Measurements from ENCODE around the gene CLCN4. TPM values are rescaled to one million over a fixed set of nuclear protein-coding genes. Genes with fewer than 3 reads are reported as not detected.

The CLCN4 gene
- total and polyA plus RNA-seq, 10 of the 15 experiments (the other 5 are each of a cell fraction or from before 2014, with no cell fraction given): 0.90 to 6.9 (median 2.9) TPM

DNA sequence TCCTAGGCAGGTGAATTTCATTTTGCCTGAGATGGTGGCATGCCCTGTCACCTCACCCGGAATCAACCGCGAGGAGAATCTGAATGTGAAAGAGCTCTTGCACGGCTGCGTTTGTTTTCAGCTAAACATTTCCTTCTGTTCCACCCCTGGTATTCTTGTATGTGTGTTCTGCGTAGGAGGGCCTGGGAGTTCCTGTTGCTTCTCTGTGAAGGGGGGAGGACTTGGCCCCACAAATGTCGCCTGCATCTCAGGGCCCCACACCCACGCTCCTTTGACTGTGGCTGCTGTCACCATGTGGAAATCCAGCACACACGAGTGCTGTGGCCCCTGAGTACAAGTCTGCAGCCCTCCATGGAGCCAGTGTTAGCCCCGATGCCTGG, 45.8 kb upstream of the CLCN4 start:
- DNase-seq (ENCODE audit: low read depth, low spot score) (peak; percentile 59), FAIRE-seq (peak; percentile 57), ATAC-seq (peak; percentile 59)
- ChIA-PET CTCF (interaction anchor here (0.7 to 12.3 kb wide), 11 partner anchors 9 to 225 kb away, joined by 3 to 412 read pairs (median 10); no protein-coding TSS in a partner anchor), RAD21 (ENCODE audit: unreplicated experiment) (interaction anchor here (0.6 to 13.2 kb wide), 13 partner anchors 8 to 113 kb away, joined by 3 to 424 read pairs (median 4); no protein-coding TSS in a partner anchor), SMC1A (ENCODE audit: uncharacterized antibody, unreplicated experiment) (interaction anchor here (0.8 to 16.7 kb wide), 14 partner anchors 8 to 116 kb away, joined by 3 to 206 read pairs (median 6); no protein-coding TSS in a partner anchor), POLR2A (interaction anchor here (0.9 to 3.5 kb wide), 9 partner anchors 11 to 114 kb away, joined by 3 to 23 read pairs (median 6); no protein-coding TSS in a partner anchor)
- peak overlapping the region; percentile 63 for H3K9ac ChIP-seq (ENCODE audit: control insufficient read depth, insufficient read depth, low read length)
- peak overlapping the region; percentile 18; the same call in 1 of the 2 replicates for H3K4me3 ChIP-seq
- no peak overlapping the region; the same call in 1 of the 2 replicates for H2AFZ ChIP-seq (ENCODE audit: control insufficient read depth, low read depth, low read length)
- H4K20me1 ChIP-seq (ENCODE audit: control insufficient read depth, insufficient read depth): no peaks in the 10 kb centered on the region
- H3K36me3 ChIP-seq (ENCODE audit: control insufficient read depth in 2 of 2, insufficient read depth in 2 of 2, low read length in 1 of 2): no peaks in the 10 kb centered on the region; a peak in 2 of 4 replicates
- H3K27me3 ChIP-seq (replicated peaks in 1 of 2; ENCODE audit: control insufficient read depth in 2 of 2, insufficient read depth in 2 of 2, low read length in 1 of 2): no peaks in the 10 kb centered on the region; a peak in 1 of 4 replicates
- in situ Hi-C loops (cut with MboI) (loop anchor here (25.0 kb wide), 1 partner anchor 1299 kb away; the partner anchor contains the start of gene FAM9A), intact Hi-C loops (cut with micrococcal nuclease; ENCODE audit: unreplicated experiment) (loop anchor here (1.0 to 10.0 kb wide), 4 partner anchors 13 to 94 kb away; no protein-coding TSS in a partner anchor)
- BruUV-seq (replicated peaks): no TSS peak
- H3K79me2 ChIP-seq (ENCODE audit: control insufficient read depth, insufficient read depth, low read length): no peaks in the 10 kb centered on the region; the same call in 1 of the 2 replicates
- H3K4me2 ChIP-seq (ENCODE audit: control insufficient read depth, insufficient read depth): peak overlapping the region; percentile 28
- H3K9me3 ChIP-seq (replicated peaks; ENCODE audit: control insufficient read depth, insufficient read depth, low read length): no peaks in the 10 kb centered on the region
- peak overlapping the region; percentile 87 for H3K27ac ChIP-seq (ENCODE audit: control insufficient read depth, insufficient read depth)
- WGBS (ENCODE audit: insufficient coverage, insufficient replicate concordance, low lambda C conversion rate, missing lambda C conversion rate): 27% methylated on average over 10 of the region's 10 CpGs
- peaks cover 47% of the 10 kb centered on the region for H3K4me1 ChIP-seq (ENCODE audit: control insufficient read depth, insufficient read depth, low read length)
- TF ChIP-seq ESRRA (IDR thresholded peaks at IDR 0.05; ENCODE audit: low read length) (no peak), ZNF24 (IDR thresholded peaks at IDR 0.05) (no peak), RUNX3 (IDR thresholded peaks at IDR 0.05; ENCODE audit: low read length) (no peak; the same call in none of the 2 replicates), ZNF384 (IDR thresholded peaks at IDR 0.05; ENCODE audit: borderline replicate concordance, low read depth, low read length) (no peak), ASH2L (IDR thresholded peaks at IDR 0.05; ENCODE audit: borderline replicate concordance, low read depth) (no peak), BACH1 (IDR thresholded peaks at IDR 0.05; ENCODE audit: borderline replicate concordance) (no peak), BCL11A (IDR thresholded peaks at IDR 0.05; ENCODE audit: low read depth, low read length) (no peak), POLR2A (IDR thresholded peaks at IDR 0.05; ENCODE audit: low read depth, low read length) (no peak), POU2F2 (IDR thresholded peaks at IDR 0.05; ENCODE audit: borderline replicate concordance, low read depth, low read length) (no peak)
- TF ChIP-seq, protein P1, sequence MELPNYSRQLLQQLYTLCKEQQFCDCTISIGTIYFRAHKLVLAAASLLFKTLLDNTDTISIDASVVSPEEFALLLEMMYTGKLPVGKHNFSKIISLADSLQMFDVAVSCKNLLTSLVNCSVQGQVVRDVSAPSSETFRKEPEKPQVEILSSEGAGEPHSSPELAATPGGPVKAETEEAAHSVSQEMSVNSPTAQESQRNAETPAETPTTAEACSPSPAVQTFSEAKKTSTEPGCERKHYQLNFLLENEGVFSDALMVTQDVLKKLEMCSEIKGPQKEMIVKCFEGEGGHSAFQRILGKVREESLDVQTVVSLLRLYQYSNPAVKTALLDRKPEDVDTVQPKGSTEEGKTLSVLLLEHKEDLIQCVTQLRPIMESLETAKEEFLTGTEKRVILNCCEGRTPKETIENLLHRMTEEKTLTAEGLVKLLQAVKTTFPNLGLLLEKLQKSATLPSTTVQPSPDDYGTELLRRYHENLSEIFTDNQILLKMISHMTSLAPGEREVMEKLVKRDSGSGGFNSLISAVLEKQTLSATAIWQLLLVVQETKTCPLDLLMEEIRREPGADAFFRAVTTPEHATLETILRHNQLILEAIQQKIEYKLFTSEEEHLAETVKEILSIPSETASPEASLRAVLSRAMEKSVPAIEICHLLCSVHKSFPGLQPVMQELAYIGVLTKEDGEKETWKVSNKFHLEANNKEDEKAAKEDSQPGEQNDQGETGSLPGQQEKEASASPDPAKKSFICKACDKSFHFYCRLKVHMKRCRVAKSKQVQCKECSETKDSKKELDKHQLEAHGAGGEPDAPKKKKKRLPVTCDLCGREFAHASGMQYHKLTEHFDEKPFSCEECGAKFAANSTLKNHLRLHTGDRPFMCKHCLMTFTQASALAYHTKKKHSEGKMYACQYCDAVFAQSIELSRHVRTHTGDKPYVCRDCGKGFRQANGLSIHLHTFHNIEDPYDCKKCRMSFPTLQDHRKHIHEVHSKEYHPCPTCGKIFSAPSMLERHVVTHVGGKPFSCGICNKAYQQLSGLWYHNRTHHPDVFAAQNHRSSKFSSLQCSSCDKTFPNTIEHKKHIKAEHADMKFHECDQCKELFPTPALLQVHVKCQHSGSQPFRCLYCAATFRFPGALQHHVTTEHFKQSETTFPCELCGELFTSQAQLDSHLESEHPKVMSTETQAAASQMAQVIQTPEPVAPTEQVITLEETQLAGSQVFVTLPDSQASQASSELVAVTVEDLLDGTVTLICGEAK (IDR thresholded peaks at IDR 0.05; ENCODE audit: borderline replicate concordance): no peak
- TF ChIP-seq, protein P2, sequence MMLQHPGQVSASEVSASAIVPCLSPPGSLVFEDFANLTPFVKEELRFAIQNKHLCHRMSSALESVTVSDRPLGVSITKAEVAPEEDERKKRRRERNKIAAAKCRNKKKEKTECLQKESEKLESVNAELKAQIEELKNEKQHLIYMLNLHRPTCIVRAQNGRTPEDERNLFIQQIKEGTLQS (IDR thresholded peaks at IDR 0.05; ENCODE audit: borderline replicate concordance, extremely low read depth, low read depth, low read length): no peak
- TF ChIP-seq, protein P3, sequence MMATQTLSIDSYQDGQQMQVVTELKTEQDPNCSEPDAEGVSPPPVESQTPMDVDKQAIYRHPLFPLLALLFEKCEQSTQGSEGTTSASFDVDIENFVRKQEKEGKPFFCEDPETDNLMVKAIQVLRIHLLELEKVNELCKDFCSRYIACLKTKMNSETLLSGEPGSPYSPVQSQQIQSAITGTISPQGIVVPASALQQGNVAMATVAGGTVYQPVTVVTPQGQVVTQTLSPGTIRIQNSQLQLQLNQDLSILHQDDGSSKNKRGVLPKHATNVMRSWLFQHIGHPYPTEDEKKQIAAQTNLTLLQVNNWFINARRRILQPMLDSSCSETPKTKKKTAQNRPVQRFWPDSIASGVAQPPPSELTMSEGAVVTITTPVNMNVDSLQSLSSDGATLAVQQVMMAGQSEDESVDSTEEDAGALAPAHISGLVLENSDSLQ (IDR thresholded peaks at IDR 0.05): no peak
- TF ChIP-seq, protein P4, sequence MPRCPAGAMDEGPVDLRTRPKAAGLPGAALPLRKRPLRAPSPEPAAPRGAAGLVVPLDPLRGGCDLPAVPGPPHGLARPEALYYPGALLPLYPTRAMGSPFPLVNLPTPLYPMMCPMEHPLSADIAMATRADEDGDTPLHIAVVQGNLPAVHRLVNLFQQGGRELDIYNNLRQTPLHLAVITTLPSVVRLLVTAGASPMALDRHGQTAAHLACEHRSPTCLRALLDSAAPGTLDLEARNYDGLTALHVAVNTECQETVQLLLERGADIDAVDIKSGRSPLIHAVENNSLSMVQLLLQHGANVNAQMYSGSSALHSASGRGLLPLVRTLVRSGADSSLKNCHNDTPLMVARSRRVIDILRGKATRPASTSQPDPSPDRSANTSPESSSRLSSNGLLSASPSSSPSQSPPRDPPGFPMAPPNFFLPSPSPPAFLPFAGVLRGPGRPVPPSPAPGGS (IDR thresholded peaks at IDR 0.05; ENCODE audit: borderline replicate concordance, insufficient read depth, low read depth, low read length, poor library complexity, severe bottlenecking): peak; percentile 66
- TF ChIP-seq, protein P5, sequence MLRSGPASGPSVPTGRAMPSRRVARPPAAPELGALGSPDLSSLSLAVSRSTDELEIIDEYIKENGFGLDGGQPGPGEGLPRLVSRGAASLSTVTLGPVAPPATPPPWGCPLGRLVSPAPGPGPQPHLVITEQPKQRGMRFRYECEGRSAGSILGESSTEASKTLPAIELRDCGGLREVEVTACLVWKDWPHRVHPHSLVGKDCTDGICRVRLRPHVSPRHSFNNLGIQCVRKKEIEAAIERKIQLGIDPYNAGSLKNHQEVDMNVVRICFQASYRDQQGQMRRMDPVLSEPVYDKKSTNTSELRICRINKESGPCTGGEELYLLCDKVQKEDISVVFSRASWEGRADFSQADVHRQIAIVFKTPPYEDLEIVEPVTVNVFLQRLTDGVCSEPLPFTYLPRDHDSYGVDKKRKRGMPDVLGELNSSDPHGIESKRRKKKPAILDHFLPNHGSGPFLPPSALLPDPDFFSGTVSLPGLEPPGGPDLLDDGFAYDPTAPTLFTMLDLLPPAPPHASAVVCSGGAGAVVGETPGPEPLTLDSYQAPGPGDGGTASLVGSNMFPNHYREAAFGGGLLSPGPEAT (IDR thresholded peaks at IDR 0.05; ENCODE audit: low read depth): no peak

Data from GM12878 (cell line).